Suppressor macrophage (primary cell): ENCODE data around the gene TMEM125.

Source experiments
- DNase-seq, 4 experiments: peaks; one replicate each; pipeline ENCODE4 v3.0.0-alpha.2; 2020 to 2022

Gene TMEM125

GRCh38 chr1:43294761-43295160 lies 25.0 kb downstream of the TMEM125 start:
- DNase-seq = no peak

- no peak for DNase-seq
Observed at GRCh38 chr1:43296207-43296606, 26.4 kb downstream of the TMEM125 start.

- DNase-seq = no peak
Observed at GRCh38 chr1:43298055-43298454, 28.3 kb downstream of the TMEM125 start.

GRCh38 chr1:43299101-43299500 lies 29.3 kb downstream of the TMEM125 start:
- DNase-seq = no peak

- peak in 2 of 4 experiments; percentile 24 to 28 for DNase-seq
Observed at GRCh38 chr1:43300378-43301094, 30.8 kb downstream of the TMEM125 start, which contains the start of gene TIE1. Gene TIE1, plus strand, starts transcription at chr1:43300982. Its CDS starts 90 bp downstream, at chr1:43301072.

GRCh38 chr1:43302201-43302600 lies 32.4 kb downstream of the TMEM125 start:
- DNase-seq = peak in 1 of 4 experiments; percentile 12

- peak in 1 of 4 experiments; percentile 20 for DNase-seq
Observed at GRCh38 chr1:43302721-43303470, 33.1 kb downstream of the TMEM125 start.

- no peak for DNase-seq
Observed at GRCh38 chr1:43303471-43304313, 33.9 kb downstream of the TMEM125 start.

- DNase-seq = peak in 1 of 4 experiments; percentile 19
Observed at GRCh38 chr1:43304314-43304681, 34.5 kb downstream of the TMEM125 start.

- DNase-seq = no peak
Observed at GRCh38 chr1:43304771-43305300, 35.1 kb downstream of the TMEM125 start.

- DNase-seq = no peak
Observed at GRCh38 chr1:43305461-43305860, 35.7 kb downstream of the TMEM125 start.

- DNase-seq = no peak
Observed at GRCh38 chr1:43305926-43306687, 36.3 kb downstream of the TMEM125 start.

- no peak for DNase-seq
Observed at GRCh38 chr1:43306688-43307457, 37.1 kb downstream of the TMEM125 start.

GRCh38 chr1:43307458-43308158 lies 37.8 kb downstream of the TMEM125 start:
- no peak for DNase-seq

GRCh38 chr1:43308635-43309404 lies 39.0 kb downstream of the TMEM125 start:
- DNase-seq = no peak

GRCh38 chr1:43309405-43310025 lies 39.7 kb downstream of the TMEM125 start:
- DNase-seq = no peak

GRCh38 chr1:43311521-43311920 lies 41.7 kb downstream of the TMEM125 start:
- no peak for DNase-seq

GRCh38 chr1:43312212-43312623 lies 42.4 kb downstream of the TMEM125 start:
- DNase-seq = no peak
